UCSD-AML1 (cell line): Measurements from ENCODE around the gene CACNA1A.
"Not testable (repeated sequence)": the region's sequence is repeated elsewhere in the genome, so short reads cannot be mapped to it uniquely, and the experiment has no call there.

ENCODE experiments used
- DNase-seq: peaks from one replicate; lab custom pipeline; 2025; ENCODE audit not compliant: unreplicated experiment; lab: John Stamatoyannopoulos, UW

Gene CACNA1A

DNA sequence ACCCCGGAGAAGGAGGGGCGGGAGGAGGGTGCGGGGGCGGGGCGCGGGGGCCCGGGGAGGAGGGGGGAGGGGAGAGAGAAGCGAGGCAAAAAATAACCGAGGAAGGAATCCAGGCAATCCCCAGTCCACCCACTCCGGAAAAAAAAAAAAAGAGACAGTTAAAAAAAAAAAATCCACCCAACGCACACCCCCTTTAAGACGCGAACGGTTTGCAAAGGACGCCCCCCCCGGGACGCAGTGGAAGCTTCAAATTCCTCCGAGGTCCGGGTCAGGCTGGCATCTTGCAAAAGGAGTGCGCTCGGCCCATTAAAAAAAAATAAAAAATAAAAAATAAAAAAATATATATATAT, at the start of gene CACNA1A:
TSS of gene CACNA1A (minus strand) at position 9 of the 350 bp plus-strand sequence. CDS start 255 bp downstream, outside the sequence.
- DNase-seq = no peak

DNA sequence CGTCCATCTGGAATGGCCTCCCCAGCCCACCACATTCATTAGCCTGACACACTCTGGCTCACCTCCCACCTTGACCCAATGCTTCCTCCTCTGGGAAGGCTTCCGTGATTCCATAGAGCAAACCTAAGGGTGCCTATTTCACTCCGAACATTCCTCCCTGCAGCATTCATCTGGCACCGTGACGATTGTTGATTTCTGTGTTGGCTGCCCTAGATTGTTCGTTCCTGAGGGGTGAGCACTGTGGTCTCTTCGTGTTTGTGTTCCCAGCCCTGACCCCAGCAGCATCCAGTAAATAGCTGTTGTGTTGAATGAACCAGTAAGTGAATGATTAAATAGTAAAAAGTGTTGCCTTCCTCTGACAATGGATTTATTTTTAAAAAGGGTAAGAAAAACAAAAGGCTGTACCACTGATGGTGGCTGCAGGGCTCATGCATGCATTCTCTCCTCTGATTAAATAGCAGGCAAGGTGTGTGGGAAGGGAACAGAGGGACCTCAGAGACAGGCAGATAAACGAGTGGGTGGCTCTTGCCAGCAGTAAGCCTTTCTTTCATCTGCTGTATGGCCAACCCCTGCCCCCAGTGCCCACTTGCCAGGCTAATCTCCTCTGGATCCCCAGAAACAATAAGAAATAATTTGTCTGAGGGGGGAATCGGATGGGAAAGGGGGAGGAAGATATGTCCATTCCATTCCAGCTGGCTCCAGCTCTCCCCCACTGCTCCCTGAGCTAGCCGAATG, 48.4 kb upstream of the CACNA1A start:
- DNase-seq = no peak

DNA sequence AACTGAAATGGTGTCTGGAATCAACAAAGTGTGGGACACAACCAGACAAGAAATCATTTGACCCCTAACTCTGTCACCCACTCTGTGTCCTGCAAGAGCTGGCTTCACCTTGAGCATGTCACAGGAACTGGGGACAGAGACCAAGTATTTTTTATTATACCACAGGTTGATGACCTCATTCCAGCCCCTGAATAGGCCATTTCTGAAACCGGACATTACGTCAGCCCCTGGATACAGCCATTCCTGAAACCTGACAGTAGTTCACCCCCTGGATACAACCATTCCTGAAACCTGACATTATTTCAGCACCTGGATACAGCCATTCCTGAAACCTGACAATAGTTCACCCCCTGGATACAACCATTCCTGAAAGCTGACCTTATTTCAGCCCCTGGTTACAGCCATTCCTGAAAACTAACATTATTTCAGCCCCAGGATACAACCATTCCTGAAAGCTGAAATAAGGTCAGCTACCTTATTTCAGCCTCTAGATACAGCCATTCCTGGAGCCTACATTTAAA, 47.7 kb upstream of the CACNA1A start:
- no peak for DNase-seq

DNA sequence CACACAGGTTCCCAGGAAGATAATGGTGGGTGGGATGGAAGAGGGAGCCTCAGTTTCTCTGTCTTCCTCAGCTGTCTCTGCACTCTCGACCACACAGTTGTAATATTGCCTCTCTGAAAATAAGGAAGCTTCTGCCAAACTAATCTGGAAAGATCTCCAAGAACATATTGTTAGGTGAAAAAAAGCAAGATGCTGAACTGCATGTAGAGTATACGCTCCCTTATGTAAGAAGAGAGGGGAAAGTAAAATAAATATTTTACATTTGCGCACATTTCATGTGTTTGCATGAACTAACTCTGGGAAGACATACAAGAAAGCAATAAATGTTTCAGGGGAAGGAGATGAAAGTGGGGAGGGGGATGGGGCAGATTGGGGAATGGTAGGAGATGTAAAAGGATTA, 41.9 kb upstream of the CACNA1A start:
- DNase-seq = no peak

DNA sequence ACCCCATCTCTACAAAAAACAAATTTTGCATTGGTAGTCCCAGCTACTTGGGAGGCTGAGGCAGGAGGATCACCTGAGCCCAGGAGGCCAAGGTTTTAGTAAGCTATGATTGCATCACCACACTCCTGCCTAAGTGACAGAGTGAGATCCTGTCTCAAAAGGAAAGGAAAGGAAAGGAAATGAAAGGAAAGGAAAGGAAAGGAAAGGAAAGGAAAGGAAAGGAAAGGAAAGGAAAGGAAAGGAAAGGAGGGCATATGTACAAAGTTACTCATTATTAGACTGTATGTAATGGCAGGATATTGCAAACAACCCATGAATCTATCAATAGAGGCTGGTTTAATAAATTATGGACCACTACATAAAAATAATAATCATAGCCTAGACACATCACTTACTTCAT, 40.8 kb upstream of the CACNA1A start:
- no peak for DNase-seq

DNA sequence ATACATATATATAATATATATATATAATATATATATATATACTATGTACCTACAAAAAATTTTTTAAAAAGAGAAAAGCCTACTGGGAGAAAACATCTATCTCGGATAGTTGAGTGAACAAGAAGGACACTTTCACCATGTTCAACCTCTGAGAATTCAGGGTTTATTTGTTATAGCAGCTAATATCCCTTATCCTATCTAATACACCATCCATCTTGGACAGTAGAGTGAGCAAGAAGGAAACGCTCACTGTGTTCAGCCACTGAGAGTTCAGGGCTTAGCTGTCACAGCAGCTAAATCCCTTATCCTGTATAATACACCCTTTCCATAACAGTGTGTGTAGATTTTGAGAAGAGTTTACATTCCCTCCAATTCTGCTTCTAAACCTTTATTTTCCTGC, 38.1 kb upstream of the CACNA1A start:
- no peak for DNase-seq

DNA sequence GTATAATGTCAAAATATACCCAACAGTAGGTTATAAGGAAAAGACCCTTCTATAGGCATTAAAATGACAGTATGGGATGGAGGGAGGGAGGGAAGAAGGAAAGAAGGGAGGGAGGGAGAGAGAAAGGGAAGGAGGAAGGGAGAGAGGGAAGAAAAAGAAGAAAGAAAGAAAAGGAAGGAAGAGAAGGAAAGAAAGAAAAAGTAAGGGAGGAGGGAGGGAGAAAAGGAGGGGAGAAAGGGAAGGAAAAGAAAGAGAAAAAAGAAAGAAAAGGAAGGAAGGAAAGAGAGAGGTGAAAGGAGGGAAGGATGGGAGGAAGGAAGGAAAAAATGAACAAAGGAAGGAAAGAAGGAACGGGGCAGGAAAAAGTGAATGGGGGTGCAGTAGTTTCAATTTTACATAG, 35.3 kb upstream of the CACNA1A start:
- no peak for DNase-seq

DNA sequence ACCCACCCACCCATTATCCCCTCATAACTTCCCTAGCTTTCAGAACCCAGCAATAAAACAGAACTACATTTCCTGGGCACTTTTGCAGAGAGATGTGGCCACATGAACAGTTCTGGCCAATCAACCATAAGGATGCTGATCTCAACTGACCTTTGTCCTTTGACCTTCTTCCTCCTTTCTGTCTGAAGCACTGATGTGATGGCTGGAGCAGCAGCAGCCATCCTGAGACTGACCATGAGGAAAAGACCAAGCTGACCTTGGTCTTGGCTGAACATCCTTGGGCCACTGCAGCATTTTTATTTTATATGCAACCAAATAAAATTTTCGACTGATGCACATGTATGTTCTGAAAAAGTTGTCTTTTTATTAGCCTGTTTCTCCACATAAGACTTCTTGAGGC, 33.1 kb upstream of the CACNA1A start:
- DNase-seq = no peak

DNA sequence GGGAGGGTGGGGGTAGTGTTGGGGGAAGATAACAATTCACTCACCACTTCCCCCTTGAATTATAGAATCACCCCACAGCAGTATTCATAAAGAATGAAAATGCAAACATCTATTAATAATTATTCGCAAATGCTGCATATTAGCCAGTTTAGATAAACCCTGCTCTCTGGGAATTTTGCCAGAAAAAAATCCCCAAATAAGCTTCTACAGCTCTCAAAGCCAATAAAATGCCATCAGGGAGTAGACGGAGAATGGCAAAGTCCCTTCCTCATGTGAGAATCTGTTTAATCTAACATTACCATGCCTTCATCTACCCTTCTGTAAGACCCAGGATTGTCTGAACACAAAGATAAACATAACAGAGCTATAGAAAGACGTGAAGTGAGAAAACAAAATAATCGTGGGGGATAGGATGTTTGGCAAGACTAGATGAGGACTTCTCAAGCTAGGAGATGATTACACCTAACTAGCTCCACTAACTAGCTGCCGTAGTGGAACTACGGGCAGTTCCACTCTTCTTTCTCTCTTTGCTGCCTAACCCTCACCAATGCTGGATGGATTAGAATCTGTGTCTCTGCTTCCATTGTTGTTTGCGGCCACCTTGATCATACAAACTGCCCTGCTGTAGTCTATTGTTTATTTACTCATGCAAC, 32.4 kb upstream of the CACNA1A start:
- DNase-seq = no peak

DNA sequence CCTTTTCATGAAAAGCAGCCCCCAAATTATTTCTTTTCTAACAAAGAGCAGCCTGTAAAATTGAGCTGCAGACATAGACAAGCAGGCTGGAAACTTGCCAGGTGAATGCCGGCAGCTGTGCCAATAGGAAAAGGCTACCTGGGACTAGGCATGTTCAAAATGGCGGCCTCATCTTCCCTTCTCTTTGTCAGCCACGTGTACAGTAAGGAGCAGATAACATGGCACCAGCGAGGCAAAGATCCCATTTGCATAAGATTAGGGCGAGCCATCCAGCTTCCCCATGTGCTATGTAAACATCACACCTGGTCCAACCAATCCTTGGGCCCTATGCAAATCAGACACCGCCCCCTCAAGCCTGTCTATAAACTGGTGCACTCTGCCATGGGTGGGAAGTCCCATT, 31.2 kb upstream of the CACNA1A start:
- DNase-seq = no peak

DNA sequence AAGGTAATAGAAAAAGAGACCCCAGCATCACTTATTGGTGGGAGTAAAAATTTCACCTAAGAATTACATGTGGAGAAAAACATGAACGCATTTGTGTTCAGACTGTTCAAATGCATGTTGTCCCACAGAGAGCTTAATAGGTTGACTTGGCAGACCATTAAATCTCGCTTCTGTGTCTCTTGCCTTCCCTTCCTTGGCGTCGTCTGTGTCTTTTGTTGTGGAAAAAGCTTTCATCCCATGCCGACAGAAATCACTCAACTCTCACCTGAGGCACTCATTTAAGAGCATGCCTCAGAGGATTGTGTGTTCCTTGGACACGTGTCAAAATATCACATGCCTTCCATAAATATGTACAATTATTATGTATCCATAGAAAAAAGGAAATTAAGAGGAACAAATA, 24.4 kb upstream of the CACNA1A start:
- no peak for DNase-seq

DNA sequence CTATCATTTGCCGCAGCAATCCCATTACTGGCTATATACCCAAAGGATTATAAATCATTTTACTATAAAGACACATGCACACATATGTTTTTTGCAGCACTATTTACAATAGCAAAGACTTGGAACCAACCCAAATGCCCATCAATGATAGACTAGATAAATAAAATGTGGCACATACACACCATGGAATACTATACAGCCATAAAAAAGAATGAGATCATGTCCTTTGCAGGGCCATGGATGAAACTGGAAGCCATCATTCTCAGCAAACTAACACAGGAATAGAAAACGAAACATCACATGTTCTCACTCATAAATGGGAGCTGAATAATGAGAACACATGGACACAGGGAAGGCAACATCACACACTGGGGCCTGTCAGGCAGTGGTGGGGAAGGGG, 23.4 kb upstream of the CACNA1A start:
- DNase-seq = not testable (repeated sequence)

DNA sequence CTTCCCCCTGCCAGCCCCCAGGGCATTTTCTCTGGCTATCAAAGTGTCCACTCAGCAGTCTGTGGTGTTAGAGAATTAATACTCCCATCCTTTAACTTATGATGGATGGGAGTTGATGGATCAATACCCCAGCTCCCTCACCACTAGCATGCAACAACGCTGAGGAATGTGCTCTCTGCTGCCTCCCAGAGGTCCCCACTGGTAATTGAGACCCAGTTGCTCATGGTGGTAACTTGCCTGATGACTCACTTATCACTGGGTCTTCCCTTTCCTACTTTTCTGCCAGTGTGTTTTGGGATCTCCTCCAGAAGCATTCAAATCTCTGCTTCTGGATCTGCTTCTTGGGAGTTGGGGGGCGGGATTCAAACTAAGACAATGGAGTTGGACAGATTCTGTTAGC, 20.3 kb upstream of the CACNA1A start:
- DNase-seq = no peak

DNA sequence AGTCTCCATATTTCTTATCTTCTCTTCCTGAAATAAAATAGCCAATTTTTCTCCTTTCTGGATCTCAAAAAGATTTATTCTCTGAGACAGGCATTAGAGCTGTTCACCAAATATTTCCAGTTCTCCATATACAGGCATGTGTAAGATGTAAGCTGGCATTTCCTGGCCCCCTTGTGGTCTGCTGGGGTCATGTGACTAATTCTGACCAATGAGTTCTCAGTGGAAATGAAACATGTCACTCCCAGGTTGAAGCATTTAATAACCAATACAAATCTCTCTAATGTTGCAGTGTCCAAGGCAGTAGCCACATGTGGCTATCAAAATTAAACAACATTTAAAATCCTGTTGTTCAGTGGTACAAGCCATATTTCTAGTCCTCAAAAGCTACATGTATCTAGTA, 14.8 kb upstream of the CACNA1A start:
- DNase-seq = no peak

DNA sequence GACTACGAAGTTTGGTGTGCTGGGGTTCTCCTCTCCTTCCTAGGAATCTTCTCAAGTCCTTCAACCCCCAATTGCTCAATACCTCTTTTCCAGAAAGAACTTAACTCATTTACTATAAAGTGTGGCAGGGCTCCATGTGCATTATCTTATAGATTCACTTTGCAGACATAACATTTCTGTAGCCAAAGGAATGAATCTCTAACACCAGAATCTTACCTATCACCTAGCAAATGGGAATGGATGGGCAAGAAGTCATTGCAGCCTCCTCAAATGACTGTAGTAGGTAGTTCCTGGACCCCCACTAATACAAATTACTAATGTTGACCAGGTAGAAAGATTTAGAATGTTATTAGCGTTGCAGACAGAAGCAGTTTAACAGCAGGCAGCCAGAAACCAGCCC, 5.7 kb upstream of the CACNA1A start:
- no peak for DNase-seq

DNA sequence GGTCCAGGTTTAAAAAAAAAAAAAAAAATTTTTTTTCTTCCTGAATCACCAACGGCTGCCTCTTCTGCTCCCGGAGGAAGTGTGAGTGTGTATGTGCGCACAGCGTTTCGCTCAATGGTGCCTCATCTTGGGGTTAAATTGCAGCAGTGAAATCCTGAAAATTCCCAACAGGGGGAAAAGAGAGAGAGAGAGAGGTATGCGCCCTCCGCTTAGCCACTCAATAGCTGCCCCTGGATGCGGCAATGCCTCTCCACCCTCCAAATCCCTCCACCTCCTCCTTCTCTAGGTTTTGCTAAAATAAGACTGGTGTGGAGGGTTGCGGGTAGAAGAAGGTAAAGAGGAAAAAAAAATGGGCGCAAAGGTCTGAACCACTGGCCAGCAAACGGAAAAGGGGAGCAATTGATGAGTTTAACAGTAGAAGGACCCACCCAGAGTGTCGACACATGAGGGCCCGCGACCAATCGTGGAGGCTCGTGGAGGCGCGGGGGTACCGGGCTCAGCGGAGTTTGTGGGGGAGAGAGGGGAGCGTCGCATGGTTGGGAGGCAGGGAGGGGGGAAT, 853 bp upstream of the CACNA1A start:
- no peak for DNase-seq

DNA sequence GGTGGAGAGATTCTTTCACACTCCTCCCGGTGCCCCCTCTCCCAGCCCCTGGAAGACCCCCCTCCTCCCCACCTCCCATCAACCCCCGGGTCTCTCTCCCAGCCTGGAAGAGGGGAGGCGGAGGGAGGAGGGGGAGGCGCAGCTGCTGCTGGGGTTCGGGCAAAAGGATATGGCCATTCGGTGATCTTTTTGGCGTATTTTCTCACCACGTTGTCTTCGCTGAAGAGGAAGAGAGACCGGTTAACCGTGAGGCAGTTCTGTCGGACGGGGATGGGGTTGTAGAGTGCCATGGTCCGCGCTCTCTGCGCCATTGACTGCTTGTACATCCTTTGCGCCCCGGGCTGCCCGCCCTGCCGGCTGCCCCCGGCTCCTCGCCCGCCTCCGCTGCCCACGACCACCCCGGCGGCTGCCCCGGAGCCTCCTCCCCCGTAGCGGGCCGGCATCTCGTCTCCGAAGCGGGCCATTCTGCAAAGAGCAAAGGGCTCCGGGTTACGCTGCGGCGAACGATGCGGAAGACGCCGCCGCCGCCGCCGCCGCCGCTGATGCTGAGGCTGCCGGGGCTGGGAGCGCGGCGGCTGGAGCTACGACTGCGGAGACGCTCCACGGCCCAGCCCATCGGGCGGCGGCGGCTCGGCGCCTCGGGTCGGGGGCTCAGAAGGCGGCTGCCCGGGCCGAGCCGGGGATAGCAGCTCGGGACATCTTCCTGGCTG, 363 bp downstream of the CACNA1A start:
- no peak for DNase-seq

DNA sequence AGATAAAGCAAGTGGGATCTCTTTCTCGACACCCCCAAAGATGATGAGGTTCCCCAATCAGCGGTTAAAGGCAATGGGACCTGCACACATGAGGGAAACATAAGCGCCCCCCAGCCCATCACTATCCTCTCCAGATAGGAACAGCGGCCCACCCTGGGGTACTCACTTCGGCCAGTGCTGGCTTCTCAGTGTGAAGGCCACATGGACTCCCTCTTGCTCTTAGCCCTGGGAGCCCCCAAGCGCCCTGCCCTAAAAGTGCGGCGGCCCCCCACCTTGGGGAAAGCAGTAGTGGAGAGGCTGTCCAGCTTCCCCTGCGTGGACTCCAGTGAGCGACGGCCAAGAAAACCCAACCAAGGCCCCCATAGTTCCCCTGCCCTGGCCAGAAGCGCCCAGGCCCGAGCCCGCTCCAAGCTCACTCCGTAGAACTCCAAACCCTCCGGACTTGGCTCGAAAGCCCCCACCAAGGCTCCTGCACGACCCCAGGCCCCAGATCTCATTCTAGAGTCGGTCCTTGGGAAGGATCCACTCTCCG, 1.0 kb downstream of the CACNA1A start:
- DNase-seq = no peak

DNA sequence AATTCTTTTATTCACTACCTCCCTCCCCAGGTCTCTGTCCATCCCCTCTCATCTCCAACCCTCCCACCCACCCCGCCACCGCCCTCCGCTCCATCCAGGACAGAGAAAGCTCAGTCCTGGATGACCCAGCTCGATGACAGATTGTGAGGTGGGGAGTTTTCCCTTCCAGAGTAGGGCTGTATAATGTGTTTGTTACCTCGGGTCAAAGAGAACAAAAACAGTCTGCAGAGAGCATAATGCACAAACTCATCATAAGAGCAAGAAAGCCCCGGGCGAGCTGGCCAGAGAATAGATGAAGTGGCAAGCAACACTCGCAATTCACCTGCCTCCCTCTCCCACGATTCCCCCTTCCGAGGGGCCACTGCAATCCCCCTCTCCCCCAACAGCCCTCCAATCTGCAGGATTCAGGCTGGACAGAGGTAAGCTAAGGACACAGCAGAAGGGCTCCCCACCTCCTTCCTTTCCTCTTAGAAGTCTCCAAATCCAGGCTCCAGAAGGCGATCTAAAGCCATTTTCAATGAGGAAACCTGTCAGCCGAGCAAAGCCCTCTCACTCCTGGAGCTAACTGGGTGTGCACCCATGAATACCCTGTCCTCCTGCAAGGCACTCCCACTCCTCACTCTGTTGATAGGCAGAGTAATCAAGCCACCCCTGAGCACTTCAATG, 2.6 kb downstream of the CACNA1A start:
- DNase-seq = no peak

DNA sequence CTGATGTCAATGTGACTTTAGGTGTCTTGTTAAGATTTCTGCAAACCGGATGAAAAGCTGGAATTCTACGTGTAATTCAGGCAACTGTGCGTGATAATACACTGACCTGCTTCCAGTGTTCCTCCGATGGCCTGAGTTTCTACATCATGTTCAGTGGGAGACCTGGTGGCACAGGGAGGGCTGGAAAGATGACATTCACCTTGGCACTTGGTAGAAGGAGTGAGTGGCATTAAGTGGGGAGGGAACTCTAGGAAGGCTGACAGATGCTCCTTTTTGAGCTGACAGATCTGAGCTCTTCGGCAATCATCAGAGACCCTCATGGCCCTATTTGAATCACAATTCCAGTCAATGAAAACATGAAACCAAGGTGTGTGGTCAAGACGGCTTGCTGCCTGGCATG, 4.0 kb downstream of the CACNA1A start:
- no peak for DNase-seq

DNA sequence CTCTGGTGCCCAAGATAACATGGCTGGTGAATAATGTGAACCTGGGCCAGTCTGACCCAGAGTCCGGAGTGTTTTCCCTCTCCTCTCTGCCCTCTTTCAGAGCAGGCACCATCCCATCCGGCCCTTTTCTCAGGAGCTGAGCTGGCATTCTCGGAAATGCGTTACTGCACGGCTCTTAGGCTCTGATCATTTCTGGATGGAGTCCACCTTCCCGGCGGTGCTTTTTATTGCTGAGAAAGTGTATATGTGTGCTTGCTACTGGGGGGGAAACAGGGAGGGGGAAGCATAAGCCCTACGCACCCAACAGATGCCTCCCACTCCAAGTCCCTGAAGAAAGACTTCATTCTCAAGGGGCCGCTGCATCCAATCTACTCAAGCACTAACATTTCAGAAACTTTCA, 6.6 kb downstream of the CACNA1A start:
- DNase-seq = no peak
